Trophoblast cell (in vitro differentiated cells and primary cell): Measurements from ENCODE around the gene PDE4DIP.
"Not testable (repeated sequence)": the region's sequence is repeated elsewhere in the genome, so short reads cannot be mapped to it uniquely, and the experiment has no call there.

Experiments used
- DNase-seq, 2 donors: peaks; one replicate each; pipeline ENCODE4 v3.0.0-alpha.2; 2016
- H2AFZ ChIP-seq: 2 replicates; pipeline ENCODE4 v1.6.1; 2013; ENCODE audit warnings: low read length, moderate library complexity, mild to moderate bottlenecking; ENCODE audit not compliant: insufficient read depth, poor library complexity
- H2AK5ac ChIP-seq: 2 replicates; pipeline ENCODE4 v1.6.1; 2013; ENCODE audit warnings: mild to moderate bottlenecking, low read length
- H2BK120ac ChIP-seq: 2 replicates; pipeline ENCODE4 v1.6.1; 2013; ENCODE audit warnings: low read length, mild to moderate bottlenecking, moderate library complexity; ENCODE audit not compliant: insufficient read depth, poor library complexity
- H2BK12ac ChIP-seq: 2 replicates; pipeline ENCODE4 v1.6.1; 2013; ENCODE audit warnings: mild to moderate bottlenecking, low read length, moderate library complexity
- H2BK5ac ChIP-seq: 2 replicates; pipeline ENCODE4 v1.6.1; 2013; ENCODE audit warnings: low read length, low read depth, moderate library complexity, mild to moderate bottlenecking; ENCODE audit not compliant: poor library complexity
- H3K14ac ChIP-seq: 2 replicates; pipeline ENCODE4 v1.6.1; 2013; ENCODE audit warnings: mild to moderate bottlenecking, low read length
- H3K18ac ChIP-seq: 2 replicates; pipeline ENCODE4 v1.6.1; 2013; ENCODE audit warnings: mild to moderate bottlenecking, low read length
- H3K23ac ChIP-seq: 2 replicates; pipeline ENCODE4 v1.6.1; 2013; ENCODE audit warnings: low read length
- H3K27ac ChIP-seq: 2 replicates; pipeline ENCODE4 v1.5.1; 2013; ENCODE audit warnings: low read depth, mild to moderate bottlenecking, inconsistent platforms, low read length, moderate library complexity
- H3K27me3 ChIP-seq: 2 replicates; pipeline ENCODE4 v1.6.1; 2013; ENCODE audit warnings: inconsistent platforms, mild to moderate bottlenecking, low read length, moderate library complexity; ENCODE audit not compliant: insufficient read depth
- H3K36me3 ChIP-seq, 2 experiments: 1 replicate in 1 of 2; 2 replicates in 1 of 2; pipeline ENCODE4 v1.6.1; 2013; ENCODE audit warnings: low read length in 2 of 2, mild to moderate bottlenecking in 2 of 2, moderate library complexity in 1 of 2; ENCODE audit not compliant: insufficient read depth in 2 of 2, control insufficient read depth in 1 of 2
- H3K4ac ChIP-seq: 2 replicates; pipeline ENCODE4 v1.6.1; 2013; ENCODE audit warnings: low read depth, mild to moderate bottlenecking, low read length, moderate library complexity
- H3K4me1 ChIP-seq, 2 experiments: 1 replicate in 1 of 2; 2 replicates in 1 of 2; pipeline ENCODE4 v1.6.1; 2013; ENCODE audit warnings: low read length in 2 of 2, mild to moderate bottlenecking in 2 of 2, moderate library complexity in 1 of 2; ENCODE audit not compliant: insufficient read depth in 2 of 2, control insufficient read depth in 1 of 2
- H3K4me2 ChIP-seq: 2 replicates; pipeline ENCODE4 v1.6.1; 2013; ENCODE audit warnings: inconsistent platforms, mild to moderate bottlenecking, low read length, moderate library complexity
- H3K4me3 ChIP-seq: 2 replicates; pipeline ENCODE4 v1.5.1; 2013; ENCODE audit warnings: mild to moderate bottlenecking, low read depth, low read length, inconsistent platforms
- H3K79me1 ChIP-seq: one replicate; pipeline ENCODE4 v1.6.1; 2013; ENCODE audit warnings: low read length
- H3K79me2 ChIP-seq: 2 replicates; pipeline ENCODE4 v1.6.1; 2013; ENCODE audit warnings: low read length, mild to moderate bottlenecking; ENCODE audit not compliant: control insufficient read depth, insufficient read depth, poor library complexity
- H3K9ac ChIP-seq: 2 replicates; pipeline ENCODE4 v1.6.1; 2013; ENCODE audit warnings: mild to moderate bottlenecking, low read length
- H3K9me3 ChIP-seq: 2 replicates; pipeline ENCODE4 v1.6.1; 2013; ENCODE audit warnings: low read depth, mild to moderate bottlenecking, control low read depth, inconsistent platforms, low read length; ENCODE audit not compliant: insufficient read depth
- H4K12ac ChIP-seq: 2 replicates; pipeline ENCODE4 v1.6.1; 2013; ENCODE audit warnings: low read depth, mild to moderate bottlenecking, low read length, moderate library complexity
- H4K8ac ChIP-seq: 2 replicates; pipeline ENCODE4 v1.6.1; 2013; ENCODE audit warnings: low read depth, mild to moderate bottlenecking, low read length, moderate library complexity
- H4K91ac ChIP-seq: one replicate; pipeline ENCODE4 v1.6.1; 2013; ENCODE audit warnings: low read depth, mild to moderate bottlenecking, low read length, moderate library complexity
- WGBS: extraction: QIAGEN DNeasy Blood & Tissue Kit; methylation state at CpG from one replicate; pipeline ENCODE4 v1.1.7; 2013; ENCODE audit warnings: missing lambda C conversion rate; ENCODE audit not compliant: insufficient read length, insufficient coverage; ENCODE audit errors: extremely low coverage; 5-methylcytosine and 5-hydroxymethylcytosine counted together

PDE4DIP gene

GRCh38 chr1:148885219-148885618 lies 41.0 kb downstream of the PDE4DIP start:
- H2AK5ac ChIP-seq, H3K27ac ChIP-seq, H3K9ac ChIP-seq, H3K9me3 ChIP-seq, H3K14ac ChIP-seq, H4K12ac ChIP-seq, H3K27me3 ChIP-seq, H3K4me3 ChIP-seq, H4K91ac ChIP-seq, H3K79me1 ChIP-seq, H2BK5ac ChIP-seq, H3K4me1 ChIP-seq, H3K36me3 ChIP-seq, H3K79me2 ChIP-seq, H2BK12ac ChIP-seq, H3K4me2 ChIP-seq, H3K4ac ChIP-seq, H3K23ac ChIP-seq, H3K18ac ChIP-seq, DNase-seq, H4K8ac ChIP-seq, H2AFZ ChIP-seq, H2BK120ac ChIP-seq: not testable (repeated sequence)
- WGBS = no CpG with 5 or more reads among the region's 4 CpGs

DNA sequence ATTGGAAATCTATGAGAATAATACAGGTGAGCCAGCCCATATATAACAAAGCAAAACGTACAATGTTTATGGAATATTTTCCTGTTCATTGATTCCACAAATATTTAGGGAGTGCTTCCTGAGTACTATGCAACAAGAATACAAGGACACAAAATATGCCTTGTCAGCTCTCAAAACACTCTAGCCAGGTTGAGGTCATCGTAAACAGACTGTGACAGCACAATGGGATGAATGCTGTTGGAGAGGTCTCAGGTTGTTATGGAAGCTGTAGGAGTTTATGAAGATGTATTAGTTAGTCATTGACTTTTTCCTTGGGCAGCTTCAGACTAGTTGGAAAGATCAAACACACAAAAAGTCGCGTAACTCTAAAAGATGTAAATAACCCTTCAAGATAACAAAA lies 42.1 kb downstream of the PDE4DIP start:
- not testable (repeated sequence) for H3K18ac ChIP-seq, DNase-seq, H4K8ac ChIP-seq, H3K9ac ChIP-seq, H3K27me3 ChIP-seq, H4K12ac ChIP-seq, H2AK5ac ChIP-seq, H2BK5ac ChIP-seq, H3K4ac ChIP-seq, H3K14ac ChIP-seq, H3K23ac ChIP-seq, H3K36me3 ChIP-seq, H4K91ac ChIP-seq, H3K4me3 ChIP-seq, H2BK120ac ChIP-seq, H3K4me2 ChIP-seq, H3K4me1 ChIP-seq, H3K9me3 ChIP-seq, H3K79me2 ChIP-seq, H2BK12ac ChIP-seq, H3K79me1 ChIP-seq, H3K27ac ChIP-seq, H2AFZ ChIP-seq
- no CpG with 5 or more reads among the region's 4 CpGs for WGBS

DNA sequence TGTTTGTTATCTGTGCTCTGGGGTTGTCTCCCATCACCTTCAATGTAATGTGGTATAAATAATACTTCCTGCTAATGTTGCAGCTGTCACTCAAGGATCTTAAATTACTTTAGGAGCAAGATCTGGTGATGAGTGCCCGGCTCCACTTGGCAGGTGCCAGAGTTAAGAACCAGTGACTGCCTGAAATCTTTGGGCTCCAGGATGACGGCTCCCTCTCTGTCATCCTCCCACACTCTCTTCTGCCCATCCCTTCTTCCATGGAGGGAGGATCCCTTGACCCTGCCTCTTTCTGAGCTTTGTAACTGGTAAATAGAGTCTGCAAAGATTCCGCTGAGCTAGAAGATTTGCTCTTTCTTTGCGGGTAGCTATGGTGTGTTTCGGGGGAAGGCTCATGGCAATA lies 44.4 kb downstream of the PDE4DIP start:
- H4K12ac ChIP-seq, H3K9me3 ChIP-seq, H4K91ac ChIP-seq, H3K9ac ChIP-seq, H3K4ac ChIP-seq, H3K23ac ChIP-seq, H3K36me3 ChIP-seq, H3K27ac ChIP-seq, H2BK120ac ChIP-seq, H3K4me1 ChIP-seq, H2AK5ac ChIP-seq, H3K79me1 ChIP-seq, H2BK12ac ChIP-seq, H4K8ac ChIP-seq, H3K14ac ChIP-seq, H3K18ac ChIP-seq, DNase-seq, H2AFZ ChIP-seq, H2BK5ac ChIP-seq, H3K79me2 ChIP-seq, H3K4me2 ChIP-seq, H3K27me3 ChIP-seq, H3K4me3 ChIP-seq: not testable (repeated sequence)
- no CpG with 5 or more reads among the region's 5 CpGs for WGBS

GRCh38 chr1:148889267-148890074 lies 45.2 kb downstream of the PDE4DIP start:
- not testable (repeated sequence) for H3K9ac ChIP-seq, H3K9me3 ChIP-seq, H4K12ac ChIP-seq, H3K18ac ChIP-seq, H2BK12ac ChIP-seq, H3K4me1 ChIP-seq, H3K14ac ChIP-seq, H2BK5ac ChIP-seq, H3K23ac ChIP-seq, H3K4me2 ChIP-seq, H3K79me2 ChIP-seq, H3K4me3 ChIP-seq, H2AFZ ChIP-seq, H3K4ac ChIP-seq, H3K79me1 ChIP-seq, H3K27me3 ChIP-seq, H4K91ac ChIP-seq, DNase-seq, H3K36me3 ChIP-seq, H3K27ac ChIP-seq, H2AK5ac ChIP-seq, H4K8ac ChIP-seq, H2BK120ac ChIP-seq
- no CpG with 5 or more reads among the region's 28 CpGs for WGBS
